Measurements from ENCODE around the gene NACC2. TPM values are rescaled to one million over a fixed set of nuclear protein-coding genes. Genes with fewer than 3 reads are reported as not detected.

Gene NACC2
- total RNA-seq, 1 donor from 2014 or later = 8.1 TPM

DNA sequence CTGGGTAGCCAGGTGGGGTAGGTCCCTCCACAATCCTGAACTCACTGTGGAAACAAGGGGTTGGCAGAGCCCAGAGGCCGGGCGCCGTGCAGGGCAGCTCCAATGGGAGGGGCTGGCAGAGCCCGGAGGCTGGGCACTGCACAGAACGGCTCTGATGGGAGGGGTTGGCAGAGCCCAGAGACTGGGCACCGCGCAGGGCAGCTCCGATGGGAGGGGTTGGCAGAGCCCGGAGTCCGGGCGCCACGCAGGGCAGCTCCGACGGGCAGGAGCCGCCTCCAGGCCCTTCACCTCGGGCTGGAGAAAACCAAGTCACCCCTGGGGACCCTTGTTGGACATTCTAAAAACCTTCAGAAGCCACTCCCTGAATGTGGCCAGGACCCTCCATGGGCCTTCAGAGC lies 9.3 kb downstream of the NACC2 start:
- no peak for TF ChIP-seq CTCF (conservative IDR thresholded peaks at IDR 0.05)
- DNase-seq (ENCODE audit: low read depth, low spot score) = no peak
- Mint-ChIP-seq H3K4me1 (peaks cover 12% of the 10 kb centered on the region), H3K36me3 (ENCODE audit: low read depth) (no peaks in the 10 kb centered on the region), H3K4me3 (no peak overlapping the region), H3K9me3 (no peaks in the 10 kb centered on the region), H3K27ac (ENCODE audit: unreplicated experiment) (no peak overlapping the region), H3K27me3 (ENCODE audit: low read depth) (no peaks in the 10 kb centered on the region)

DNA sequence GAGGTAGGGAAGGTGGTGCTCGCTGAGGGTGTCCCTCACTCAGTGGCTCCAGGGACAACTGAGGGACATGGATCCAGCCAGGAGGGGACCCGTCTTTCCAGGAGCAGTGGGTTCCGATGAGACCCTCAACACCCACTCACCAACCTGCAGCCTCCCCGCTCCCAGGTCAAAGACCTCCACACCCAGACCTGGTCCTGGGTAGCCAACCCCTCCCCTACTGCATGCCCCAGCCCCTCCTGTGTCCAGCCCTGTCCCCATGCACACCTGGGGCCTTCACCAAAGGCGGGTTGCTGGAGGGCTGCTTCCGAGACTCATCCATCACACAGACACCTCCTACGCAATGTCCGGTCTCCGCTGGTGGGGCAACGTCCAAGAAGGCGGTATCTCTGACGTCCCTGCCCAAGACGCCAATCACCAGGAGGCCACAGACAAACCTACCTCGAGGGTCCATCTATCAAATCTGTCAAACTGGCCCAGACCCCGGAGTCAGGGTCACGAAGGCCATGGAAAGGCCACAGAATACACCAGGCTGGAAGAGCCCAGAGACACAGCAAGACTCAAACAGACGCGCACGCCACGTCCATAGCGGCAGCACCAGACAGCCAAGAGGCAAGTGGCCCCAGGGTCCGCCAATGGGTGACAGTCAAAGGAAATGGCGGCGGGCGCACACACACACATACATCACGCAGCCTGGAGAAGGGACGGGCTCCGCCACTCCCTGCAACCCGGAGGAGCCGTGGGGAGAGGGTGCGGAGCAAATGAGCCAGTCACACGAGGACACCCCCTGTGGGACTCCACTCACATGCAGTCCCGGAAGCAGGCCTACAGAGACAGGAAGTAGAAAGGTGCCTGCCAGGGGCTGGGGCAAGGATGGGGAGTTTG lies 10.8 kb downstream of the NACC2 start:
- H3K27ac Mint-ChIP-seq (ENCODE audit: unreplicated experiment) = no peak overlapping the region
- H3K4me1 Mint-ChIP-seq = peaks cover 6% of the 10 kb centered on the region
- H3K27me3 Mint-ChIP-seq (ENCODE audit: low read depth) = no peaks in the 10 kb centered on the region
- no peak for TF ChIP-seq CTCF (conservative IDR thresholded peaks at IDR 0.05)
- no peaks in the 10 kb centered on the region for H3K36me3 Mint-ChIP-seq (ENCODE audit: low read depth)
- no peaks in the 10 kb centered on the region for H3K9me3 Mint-ChIP-seq
- no peak for DNase-seq (ENCODE audit: low read depth, low spot score)
- peak overlapping the region; percentile 38 for H3K4me3 Mint-ChIP-seq

GRCh38 chr9:136083558-136084062 lies 11.5 kb downstream of the NACC2 start:
- no peak for TF ChIP-seq CTCF (conservative IDR thresholded peaks at IDR 0.05)
- H3K9me3 Mint-ChIP-seq = no peaks in the 10 kb centered on the region
- no peaks in the 10 kb centered on the region for H3K36me3 Mint-ChIP-seq (ENCODE audit: low read depth)
- no peak overlapping the region for H3K4me3 Mint-ChIP-seq
- H3K4me1 Mint-ChIP-seq = peaks cover 6% of the 10 kb centered on the region
- DNase-seq (ENCODE audit: low read depth, low spot score) = no peak
- H3K27ac Mint-ChIP-seq (ENCODE audit: unreplicated experiment) = no peak overlapping the region
- H3K27me3 Mint-ChIP-seq (ENCODE audit: low read depth) = no peaks in the 10 kb centered on the region

DNA sequence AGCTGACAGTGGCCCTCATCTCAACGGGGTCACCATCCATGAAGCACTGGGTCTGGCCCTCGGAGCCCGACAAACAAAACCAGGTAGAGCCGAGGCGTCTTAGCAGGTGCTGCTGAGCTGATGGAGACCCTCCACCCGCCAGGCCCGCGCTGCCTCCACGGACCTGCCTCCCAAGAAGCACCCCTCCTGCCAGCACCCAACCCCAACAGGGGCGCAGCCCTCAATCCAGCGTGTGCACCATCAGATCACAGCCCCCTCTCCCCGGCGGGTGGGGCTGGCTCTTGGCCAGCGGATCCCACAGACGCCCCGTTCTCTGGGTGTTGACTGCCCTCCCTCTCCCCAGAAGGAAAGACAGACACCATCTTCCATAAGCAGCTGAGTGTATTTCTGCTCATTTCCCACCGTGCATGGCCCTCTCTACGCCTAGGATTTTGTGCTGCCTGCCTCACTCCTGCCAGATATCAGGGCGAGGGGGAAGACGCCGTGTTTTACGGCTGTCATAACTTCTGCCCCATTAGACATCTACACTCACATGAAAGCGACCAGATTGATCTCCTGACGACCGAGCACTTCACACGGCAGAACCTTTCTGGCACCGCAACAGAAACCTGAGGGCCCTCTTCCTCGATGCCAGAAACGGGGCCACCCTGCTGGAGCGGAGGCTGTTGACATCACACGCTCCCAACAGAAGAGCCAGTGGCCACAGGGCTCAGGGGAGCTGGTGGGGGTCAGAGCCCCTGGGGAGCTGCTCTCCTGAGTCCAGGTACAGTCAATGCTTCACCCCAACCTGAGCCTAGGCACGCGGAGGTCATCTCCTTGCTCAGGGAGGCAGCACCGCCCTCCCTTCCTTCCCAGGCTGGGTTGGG lies 12.4 kb downstream of the NACC2 start:
- Mint-ChIP-seq H3K4me1 (peaks cover 6% of the 10 kb centered on the region), H3K27me3 (ENCODE audit: low read depth) (no peaks in the 10 kb centered on the region), H3K4me3 (no peak overlapping the region), H3K9me3 (no peaks in the 10 kb centered on the region), H3K27ac (ENCODE audit: unreplicated experiment) (no peak overlapping the region), H3K36me3 (ENCODE audit: low read depth) (no peaks in the 10 kb centered on the region)
- no peak for TF ChIP-seq CTCF (conservative IDR thresholded peaks at IDR 0.05)
- DNase-seq (ENCODE audit: low read depth, low spot score) = no peak

GRCh38 chr9:136081826-136082495 lies 13.1 kb downstream of the NACC2 start:
- Mint-ChIP-seq H3K36me3 (ENCODE audit: low read depth) (no peaks in the 10 kb centered on the region), H3K4me3 (no peak overlapping the region), H3K4me1 (peaks cover 6% of the 10 kb centered on the region), H3K9me3 (no peaks in the 10 kb centered on the region), H3K27me3 (ENCODE audit: low read depth) (no peaks in the 10 kb centered on the region), H3K27ac (ENCODE audit: unreplicated experiment) (no peak overlapping the region)
- TF ChIP-seq CTCF (conservative IDR thresholded peaks at IDR 0.05) = no peak
- DNase-seq (ENCODE audit: low read depth, low spot score) = no peak

Data from neural crest cell (in vitro differentiated cells).